Muscle of arm (tissue), 12 donors: Measurements from ENCODE around the gene TALDO1. TPM values are rescaled to one million over a fixed set of nuclear protein-coding genes. Genes with fewer than 3 reads are reported as not detected.

ENCODE experiments used
- DNase-seq: peaks from one replicate; pipeline ENCODE4 v3.0.0-alpha.2; 2013
- polyA plus RNA-seq, 12 donors: library from polyadenylated mRNA; unstranded; fragments of 120-200 nt; gene quantifications; one replicate each; pipeline ENCODE4 v1.2.1, GENCODE V29; 2013; ENCODE audit not compliant: insufficient read length in 12 of 12

Gene TALDO1
- polyA plus RNA-seq, 12 donors, result 53.5 to 102 (median 62.2) TPM; not detected in 1

GRCh38 chr11:813456-814096 lies 66.3 kb downstream of the TALDO1 start:
- no peak for DNase-seq

Other genes starting within 250 kb of the TALDO1 start
- gene RNH1, start 240.2 kb upstream of the TALDO1 start, polyA plus RNA-seq, result 100 to 1,000 TPM in 1 of 12 donors, 10 to 100 TPM in 10, not detected in 1; 69.4 to 126 (median 78.8) TPM
- 100 to 1,000 TPM in 6 of 12 donors, 10 to 100 TPM in 5, not detected in 1; 62.1 to 123 (median 101) TPM for gene HRAS, start 211.9 kb upstream of the TALDO1 start, polyA plus RNA-seq
- gene LRRC56, start 209.9 kb upstream of the TALDO1 start, polyA plus RNA-seq, result 1 to 10 TPM in 10 of 12 donors, not detected in 2; 1.7 to 8.2 (median 4.3) TPM
- 1 to 10 TPM in 1 of 12 donors, under 1 TPM in 9, not detected in 2; 0.17 to 2.5 (median 0.50) TPM for gene LMNTD2, start 186.7 kb upstream of the TALDO1 start, polyA plus RNA-seq
- gene RASSF7, start 186.5 kb upstream of the TALDO1 start, polyA plus RNA-seq, result 10 to 100 TPM in 1 of 12 donors, 1 to 10 TPM in 10, not detected in 1; 1.7 to 15.5 (median 2.4) TPM
- gene PHRF1, start 171.0 kb upstream of the TALDO1 start, polyA plus RNA-seq, result 10 to 100 TPM in 11 of 12 donors, not detected in 1; 13.6 to 31.4 (median 14.8) TPM
- 10 to 100 TPM in 5 of 12 donors, 1 to 10 TPM in 6, not detected in 1; 6.6 to 15.3 (median 9.9) TPM for gene IRF7, start 131.5 kb upstream of the TALDO1 start, polyA plus RNA-seq
- gene CDHR5, start 122.5 kb upstream of the TALDO1 start, polyA plus RNA-seq, result 100 to 1,000 TPM in 1 of 12 donors, 1 to 10 TPM in 7, under 1 TPM in 3, not detected in 1; 0.49 to 137 (median 1.7) TPM
- 100 to 1,000 TPM in 1 of 12 donors, 10 to 100 TPM in 9, not detected in 2; 17.6 to 109 (median 52.1) TPM for gene SCT, start 120.3 kb upstream of the TALDO1 start, polyA plus RNA-seq
- under 1 TPM in 9 of 12 donors, not detected in 3; 0.36 to 0.98 (median 0.71) TPM for gene DRD4, start 110.2 kb upstream of the TALDO1 start, polyA plus RNA-seq
- gene DEAF1, start 52.2 kb upstream of the TALDO1 start, polyA plus RNA-seq, result 10 to 100 TPM in 11 of 12 donors, not detected in 1; 20.7 to 41.0 (median 24.3) TPM
- gene TMEM80, start 51.6 kb upstream of the TALDO1 start, polyA plus RNA-seq, result 10 to 100 TPM in 11 of 12 donors, not detected in 1; 13.0 to 34.8 (median 18.9) TPM
- 10 to 100 TPM in 4 of 12 donors, 1 to 10 TPM in 7, not detected in 1; 1.2 to 54.4 (median 2.7) TPM for gene EPS8L2, start 41.2 kb upstream of the TALDO1 start, polyA plus RNA-seq
- 10 to 100 TPM in 11 of 12 donors, not detected in 1; 32.8 to 54.7 (median 36.4) TPM for gene GATD1, start 30.0 kb downstream of the TALDO1 start, polyA plus RNA-seq
- under 1 TPM in 10 of 12 donors, not detected in 2; 0.13 to 0.77 (median 0.36) TPM for gene CEND1, start 42.6 kb downstream of the TALDO1 start, polyA plus RNA-seq
- 10 to 100 TPM in 6 of 12 donors, 1 to 10 TPM in 5, not detected in 1; 7.9 to 15.5 (median 10.6) TPM for gene SLC25A22, start 50.8 kb downstream of the TALDO1 start, polyA plus RNA-seq
- 10 to 100 TPM in 1 of 12 donors, 1 to 10 TPM in 10, not detected in 1; 4.5 to 11.4 (median 6.5) TPM for gene PIDD1, start 57.8 kb downstream of the TALDO1 start, polyA plus RNA-seq
- gene RPLP2, start 62.5 kb downstream of the TALDO1 start, polyA plus RNA-seq, result 1,000 to 10,000 TPM; 1,154 to 1,810 (median 1,407) TPM
- 10 to 100 TPM in 11 of 12 donors, not detected in 1; 19.5 to 40.3 (median 23.8) TPM for gene PNPLA2, start 71.5 kb downstream of the TALDO1 start, polyA plus RNA-seq
- gene CRACR2B, start 80.5 kb downstream of the TALDO1 start, polyA plus RNA-seq, result 10 to 100 TPM in 5 of 12 donors, 1 to 10 TPM in 6, not detected in 1; 5.8 to 34.3 (median 9.8) TPM
- gene CD151, start 85.5 kb downstream of the TALDO1 start, polyA plus RNA-seq, result 100 to 1,000 TPM in 10 of 12 donors, 10 to 100 TPM in 1, not detected in 1; 75.9 to 300 (median 133) TPM
- 100 to 1,000 TPM in 6 of 12 donors, 10 to 100 TPM in 5, not detected in 1; 78.8 to 121 (median 100) TPM for gene POLR2L, start 95.1 kb downstream of the TALDO1 start, polyA plus RNA-seq
- 100 to 1,000 TPM in 1 of 12 donors, 10 to 100 TPM in 10, not detected in 1; 35.8 to 102 (median 46.9) TPM for gene TSPAN4, start 95.4 kb downstream of the TALDO1 start, polyA plus RNA-seq
- gene CHID1, start 163.3 kb downstream of the TALDO1 start, polyA plus RNA-seq, result 10 to 100 TPM in 11 of 12 donors, not detected in 1; 45.9 to 70.1 (median 58.2) TPM
- 100 to 1,000 TPM in 1 of 12 donors, 10 to 100 TPM in 10, not detected in 1; 39.8 to 131 (median 46.5) TPM for gene AP2A2, start 178.4 kb downstream of the TALDO1 start, polyA plus RNA-seq